Thyroid gland (tissue), 4 donors: Measurements from ENCODE around the gene SHLD2. TPM values are rescaled to one million over a fixed set of nuclear protein-coding genes. Genes with fewer than 3 reads are reported as not detected.
"Not testable (repeated sequence)": the region's sequence is repeated elsewhere in the genome, so short reads cannot be mapped to it uniquely, and the experiment has no call there.

Experiments
- DNase-seq, 2 donors: peaks; one replicate each; pipeline ENCODE4 v3.0.0-alpha.2; 2019
- H3K27ac ChIP-seq, 3 donors: fragments of 200-600 bp; sonication (generic); 1 replicate in 2 of 3; 2 replicates in 1 of 3; pipeline ENCODE4 v1.5.1; 2016 to 2019; ENCODE audit warnings: mild to moderate bottlenecking in 1 of 3, moderate library complexity in 1 of 3
- H3K27me3 ChIP-seq: fragments of 200-600 bp; sonication (generic); one replicate; pipeline ENCODE4 v1.5.1; 2019
- H3K36me3 ChIP-seq, 2 donors: fragments of 200-600 bp; sonication (generic); one replicate each; pipeline ENCODE4 v1.5.1; 2016 to 2019
- H3K4me1 ChIP-seq, 2 donors: fragments of 200-600 bp; sonication (generic); one replicate each; pipeline ENCODE4 v1.5.1; 2017 to 2019
- H3K4me3 ChIP-seq, 3 donors: fragments of 200-600 bp; sonication (generic); replicated peaks in 1 of 3; 1 replicate in 2 of 3; 2 replicates in 1 of 3; pipeline ENCODE4 v1.5.1; 2016; ENCODE audit warnings: mild to moderate bottlenecking in 1 of 3
- H3K9me3 ChIP-seq: fragments of 200-600 bp; sonication (generic); one replicate; pipeline ENCODE4 v1.5.1; 2017
- CTCF ChIP-seq, 6 experiments: fragments of 200-600 bp in 3 of 6; fragments of 450-650 bp in 3 of 6; sonication (generic) in 3 of 6; IDR thresholded peaks; one replicate each; pipeline ENCODE4 v1.5.1; 2016 to 2019; ENCODE audit warnings: antibody characterized with exemption in 6 of 6, mild to moderate bottlenecking in 2 of 6, inconsistent platforms in 1 of 6, moderate library complexity in 1 of 6
- WGBS, 2 donors: methylation state at CpG; one replicate each; pipeline ENCODE4 v1.1.5; 2017; 5-methylcytosine and 5-hydroxymethylcytosine counted together
- intact Hi-C: fragments of 100-400 bp; cut with DNase I; formaldehyde crosslinking; loops from one replicate; pipeline ENCODE4 v1.15.1; 2023
- total RNA-seq, 4 donors: library from RNA; depleted of rRNA; stranded (reverse); fragments of >200 nt; gene quantifications; one replicate each; pipeline ENCODE4 v1.2.3, GENCODE V29; 2016

SHLD2 gene
- total RNA-seq, 4 donors from 2014 or later = 60.8 to 71.9 (median 63.6) TPM

- not testable (repeated sequence) for DNase-seq, H3K4me3 ChIP-seq
- 91 to 98% methylated on average over 6 of the region's 9 CpGs for whole genome bisulfite sequencing, 2 donors
Observed at GRCh38 chr10:87149020-87149609, 54.1 kb downstream of the SHLD2 start.

GRCh38 chr10:87151516-87151915 is 56.5 kb downstream of the SHLD2 start:
- H3K27me3 ChIP-seq, H3K4me3 ChIP-seq, DNase-seq, H3K36me3 ChIP-seq, intact Hi-C loops, H3K9me3 ChIP-seq, H3K4me1 ChIP-seq, H3K27ac ChIP-seq: not testable (repeated sequence)
- WGBS, 2 donors = 95% methylated on average over 3 of the region's 3 CpGs

More at GRCh38 chr10:87149020-87149609, 54.1 kb downstream of the SHLD2 start:
- TF ChIP-seq CTCF (IDR thresholded peaks at IDR 0.05) = peak in 2 of 6 experiments; percentile 18 to 33
- H3K4me1 ChIP-seq, intact Hi-C loops, H3K9me3 ChIP-seq, H3K27me3 ChIP-seq, H3K27ac ChIP-seq, H3K36me3 ChIP-seq: not testable (repeated sequence)

DNA sequence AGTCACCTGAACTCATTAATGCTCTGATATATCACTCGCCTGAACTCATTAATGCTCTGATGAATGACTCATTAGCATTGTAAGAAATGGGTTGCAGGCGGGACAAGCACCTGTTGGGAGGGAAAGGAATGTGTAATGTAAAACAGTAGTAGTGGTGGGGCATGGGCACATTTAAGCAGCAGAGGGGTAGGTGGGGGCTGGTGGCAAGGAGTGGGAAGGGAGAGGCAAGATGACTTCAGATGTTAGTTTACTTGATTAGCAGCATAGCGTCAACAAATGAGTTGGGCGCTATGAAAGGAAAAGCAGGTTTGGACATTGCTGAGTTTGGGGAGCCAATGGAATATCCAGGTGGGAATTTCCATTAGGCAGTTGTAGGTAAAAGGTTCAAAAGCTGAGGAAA is 61.8 kb downstream of the SHLD2 start:
- DNase-seq, H3K27me3 ChIP-seq, intact Hi-C loops, H3K4me1 ChIP-seq, H3K4me3 ChIP-seq, H3K36me3 ChIP-seq, H3K27ac ChIP-seq, H3K9me3 ChIP-seq: not testable (repeated sequence)
- 97% methylated on average over 4 of the region's 4 CpGs for WGBS, 2 donors

DNA sequence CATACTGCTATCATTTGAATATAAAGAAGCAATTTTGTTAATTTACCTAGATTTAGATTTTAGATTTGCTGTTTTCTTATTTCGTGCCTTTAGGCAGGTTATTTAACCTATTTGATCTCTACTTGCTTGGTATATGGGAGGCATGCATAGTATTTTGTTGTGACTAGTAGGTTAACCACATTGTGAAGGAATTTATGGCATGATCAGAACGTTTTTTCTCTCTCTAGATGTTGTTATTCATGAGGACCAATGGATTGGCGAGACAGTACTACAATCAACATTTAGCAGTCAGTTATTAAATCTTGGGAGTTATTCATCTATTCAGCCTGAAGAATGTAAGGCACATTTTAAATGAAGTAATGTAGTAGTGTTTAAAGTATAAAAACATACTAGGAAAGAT is 62.8 kb downstream of the SHLD2 start:
- H3K27me3 ChIP-seq, DNase-seq: not testable (repeated sequence)
- 87 to 91% methylated on average over 3 of the region's 3 CpGs for WGBS, 2 donors

GRCh38 chr10:87162703-87163293 is 67.8 kb downstream of the SHLD2 start:
- not testable (repeated sequence) for H3K27me3 ChIP-seq

More for the DNA sequence above, 62.8 kb downstream of the SHLD2 start:
- H3K36me3 ChIP-seq, intact Hi-C loops, H3K27ac ChIP-seq, H3K9me3 ChIP-seq, H3K4me3 ChIP-seq, H3K4me1 ChIP-seq: not testable (repeated sequence)

DNA sequence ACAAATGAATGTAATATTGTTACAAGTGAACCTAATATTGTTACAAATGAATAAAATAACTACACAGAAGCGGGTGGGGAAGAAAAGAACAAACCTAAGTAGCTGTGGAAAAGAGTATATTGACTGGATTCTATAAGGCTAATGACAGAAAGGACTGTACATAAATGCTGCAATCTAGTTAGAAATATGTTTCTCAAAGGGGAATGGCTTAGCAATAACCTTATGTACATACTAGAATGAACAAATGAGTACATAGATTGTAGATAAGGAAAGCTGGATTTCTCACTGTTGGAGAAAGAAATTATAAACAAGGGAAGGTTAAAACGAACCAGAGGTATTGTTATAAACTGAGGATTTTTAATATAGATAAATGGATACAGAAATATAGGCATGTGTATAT is 68.4 kb downstream of the SHLD2 start:
- intact Hi-C loops, H3K27ac ChIP-seq, H3K4me1 ChIP-seq, DNase-seq, H3K27me3 ChIP-seq, H3K36me3 ChIP-seq, H3K4me3 ChIP-seq, H3K9me3 ChIP-seq: not testable (repeated sequence)
- WGBS, 2 donors = 91 to 98% methylated on average over 1 of the region's 2 CpGs

More at GRCh38 chr10:87162703-87163293, 67.8 kb downstream of the SHLD2 start:
- DNase-seq, H3K27ac ChIP-seq, H3K36me3 ChIP-seq, H3K4me1 ChIP-seq, H3K4me3 ChIP-seq, H3K9me3 ChIP-seq, intact Hi-C loops: not testable (repeated sequence)
- WGBS, 2 donors = 94% methylated on average over 3 of the region's 3 CpGs

DNA sequence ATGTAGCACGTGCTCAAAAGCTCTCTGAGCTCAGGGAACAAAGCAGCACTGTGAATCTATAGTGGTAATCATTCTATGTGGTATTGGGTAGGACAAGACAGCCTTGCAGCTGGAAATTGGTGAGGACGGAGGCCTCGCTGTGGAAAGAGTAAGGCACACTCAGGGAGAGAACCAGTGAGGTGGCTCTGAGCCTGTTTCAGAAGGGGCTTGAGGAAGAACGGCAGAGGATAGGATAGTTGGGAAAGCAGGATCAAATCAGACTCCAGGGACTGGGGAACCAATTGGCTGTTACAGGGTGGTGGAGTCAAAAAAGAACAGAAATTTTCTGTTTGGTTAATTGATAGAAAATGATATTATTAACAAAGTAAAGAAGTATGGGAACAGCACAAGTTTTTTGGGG is 74.9 kb downstream of the SHLD2 start:
- H3K27me3 ChIP-seq, intact Hi-C loops, H3K4me1 ChIP-seq, H3K36me3 ChIP-seq, H3K9me3 ChIP-seq, H3K4me3 ChIP-seq, DNase-seq, H3K27ac ChIP-seq: not testable (repeated sequence)
- WGBS, 2 donors = 70 to 92% methylated on average over 3 to 4 of the region's 4 CpGs

- H3K9me3 ChIP-seq, H3K27me3 ChIP-seq, H3K27ac ChIP-seq, H3K36me3 ChIP-seq, DNase-seq, H3K4me1 ChIP-seq, H3K4me3 ChIP-seq, intact Hi-C loops: not testable (repeated sequence)
- WGBS, 2 donors = 92 to 97% methylated on average over 2 to 3 of the region's 4 CpGs
Observed at GRCh38 chr10:87170705-87171104, 75.7 kb downstream of the SHLD2 start.

GRCh38 chr10:87171670-87172069 is 76.7 kb downstream of the SHLD2 start:
- H3K27ac ChIP-seq, H3K27me3 ChIP-seq, H3K9me3 ChIP-seq, H3K36me3 ChIP-seq, DNase-seq, intact Hi-C loops, H3K4me3 ChIP-seq, H3K4me1 ChIP-seq: not testable (repeated sequence)
- 63% methylated on average over 1 of the region's 1 CpG for WGBS, 2 donors

DNA sequence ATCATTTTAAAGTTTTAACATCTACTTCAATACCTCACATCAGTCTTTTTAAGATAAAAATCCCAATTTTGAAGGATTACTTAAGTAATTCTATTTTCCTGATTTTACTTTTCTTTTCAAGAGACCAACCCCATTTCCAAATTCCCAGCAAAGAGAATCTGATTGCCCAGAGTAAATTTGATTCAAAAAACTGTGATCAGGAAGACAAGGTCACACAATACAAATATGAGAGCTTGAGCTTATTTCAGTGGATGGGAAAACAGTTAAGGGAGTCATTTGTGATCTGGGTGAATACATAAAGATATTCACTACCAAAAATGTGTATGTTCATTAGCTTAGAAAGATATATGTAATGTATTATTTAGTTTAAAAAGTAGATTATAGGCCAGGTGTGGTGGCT is 77.2 kb downstream of the SHLD2 start:
- DNase-seq, H3K27me3 ChIP-seq, H3K4me1 ChIP-seq, H3K9me3 ChIP-seq, H3K4me3 ChIP-seq, H3K27ac ChIP-seq, H3K36me3 ChIP-seq, intact Hi-C loops: not testable (repeated sequence)

GRCh38 chr10:87177587-87177986 is 82.6 kb downstream of the SHLD2 start:
- H3K9me3 ChIP-seq, H3K4me1 ChIP-seq, H3K36me3 ChIP-seq, intact Hi-C loops, H3K4me3 ChIP-seq, H3K27me3 ChIP-seq, DNase-seq, H3K27ac ChIP-seq: not testable (repeated sequence)
- 100% methylated on average over 2 to 3 of the region's 3 CpGs for WGBS, 2 donors

DNA sequence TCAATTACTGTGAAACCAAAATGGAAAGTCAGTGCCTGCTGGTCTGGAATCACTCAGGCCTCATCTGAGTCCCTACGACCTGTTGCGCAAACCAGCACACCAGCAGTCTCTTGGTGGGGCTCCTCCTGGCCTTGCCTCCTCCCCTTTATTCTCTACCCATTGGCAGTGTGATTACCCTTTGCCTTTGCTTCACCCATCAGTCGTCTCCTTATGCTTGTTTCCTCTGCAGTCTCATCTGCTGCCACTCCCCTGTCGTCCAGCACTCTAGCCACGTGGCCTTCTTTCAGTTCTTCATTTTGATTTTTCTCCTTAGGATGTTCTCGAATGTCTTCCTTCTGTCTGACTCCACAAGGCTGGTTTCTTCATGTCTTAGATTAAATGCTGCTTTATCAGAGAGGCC is 89.4 kb downstream of the SHLD2 start:
- H3K9me3 ChIP-seq, H3K4me3 ChIP-seq, H3K4me1 ChIP-seq, H3K27ac ChIP-seq, DNase-seq, H3K27me3 ChIP-seq, intact Hi-C loops, H3K36me3 ChIP-seq: not testable (repeated sequence)
- WGBS, 2 donors = 88 to 89% methylated on average over 6 of the region's 6 CpGs
